ENCODE results near the gene CLPSL1.

CLPSL1 gene

GRCh38 chr6:35794536-35795452 lies 14.0 kb downstream of the CLPSL1 start:
- Histone ChIP-seq H3K27me3 (ENCODE audit: insufficient read depth, low read length) (peaks cover 12% of the 10 kb centered on the region), H3K36me3 (ENCODE audit: insufficient read depth, low read length) (no peaks in the 10 kb centered on the region), H2AFZ (ENCODE audit: low read length) (no peak overlapping the region), H3F3A (ENCODE audit: insufficient read depth, low read length) (no peaks in the 10 kb centered on the region), H3K9me2 (ENCODE audit: low read depth, low read length) (no peaks in the 10 kb centered on the region), H3K9ac (ENCODE audit: low read length) (no peak overlapping the region), H3K9me3 (ENCODE audit: low read length) (no peaks in the 10 kb centered on the region), H3K4me1 (ENCODE audit: insufficient read depth, low read length, severe bottlenecking) (no peaks in the 10 kb centered on the region), H3K4me2 (ENCODE audit: low read length) (no peak overlapping the region), H3K27ac (ENCODE audit: low read depth, low read length, poor library complexity, severe bottlenecking) (no peak overlapping the region), H4K20me1 (ENCODE audit: insufficient read depth, low read length) (no peaks in the 10 kb centered on the region), H3K79me2 (ENCODE audit: insufficient read depth, low read length) (no peaks in the 10 kb centered on the region), H3K4me3 (ENCODE audit: low read depth, low read length, poor library complexity, severe bottlenecking) (no peak overlapping the region)
- no peak for TF ChIP-seq EZH2 (IDR thresholded peaks at IDR 0.05; ENCODE audit: borderline replicate concordance, low read length)
- no peak for TF ChIP-seq CTCF (IDR thresholded peaks at IDR 0.05; ENCODE audit: low read length)

- Histone ChIP-seq H3K36me3 (ENCODE audit: insufficient read depth, low read length) (no peaks in the 10 kb centered on the region), H3K27me3 (ENCODE audit: insufficient read depth, low read length) (peaks cover 12% of the 10 kb centered on the region), H3K9me3 (ENCODE audit: low read length) (no peaks in the 10 kb centered on the region), H3K9ac (ENCODE audit: low read length) (no peak overlapping the region), H3K27ac (ENCODE audit: low read depth, low read length, poor library complexity, severe bottlenecking) (no peak overlapping the region), H4K20me1 (ENCODE audit: insufficient read depth, low read length) (no peaks in the 10 kb centered on the region), H3F3A (ENCODE audit: insufficient read depth, low read length) (no peaks in the 10 kb centered on the region), H3K9me2 (ENCODE audit: low read depth, low read length) (no peaks in the 10 kb centered on the region), H3K79me2 (ENCODE audit: insufficient read depth, low read length) (no peaks in the 10 kb centered on the region), H3K4me3 (ENCODE audit: low read depth, low read length, poor library complexity, severe bottlenecking) (no peak overlapping the region), H3K4me1 (ENCODE audit: insufficient read depth, low read length, severe bottlenecking) (no peaks in the 10 kb centered on the region), H3K4me2 (ENCODE audit: low read length) (no peak overlapping the region), H2AFZ (ENCODE audit: low read length) (no peak overlapping the region)
- TF ChIP-seq CTCF (IDR thresholded peaks at IDR 0.05; ENCODE audit: low read length) (no peak), EZH2 (IDR thresholded peaks at IDR 0.05; ENCODE audit: borderline replicate concordance, low read length) (no peak)
These were observed 14.7 kb downstream of the CLPSL1 start for GRCh38 chr6:35795453-35796071.

GRCh38 chr6:35796236-35796635 lies 15.4 kb downstream of the CLPSL1 start:
- H3K9me2 ChIP-seq (ENCODE audit: low read depth, low read length), result no peaks in the 10 kb centered on the region
- no peaks in the 10 kb centered on the region for H3K79me2 ChIP-seq (ENCODE audit: insufficient read depth, low read length)
- no peak overlapping the region for H3K9ac ChIP-seq (ENCODE audit: low read length)
- H2AFZ ChIP-seq (ENCODE audit: low read length), result no peak overlapping the region
- no peak overlapping the region for H3K4me2 ChIP-seq (ENCODE audit: low read length)
- no peaks in the 10 kb centered on the region for H3K4me1 ChIP-seq (ENCODE audit: insufficient read depth, low read length, severe bottlenecking)
- H3K27me3 ChIP-seq (ENCODE audit: insufficient read depth, low read length), result peaks cover 12% of the 10 kb centered on the region
- H3F3A ChIP-seq (ENCODE audit: insufficient read depth, low read length), result no peaks in the 10 kb centered on the region
- no peaks in the 10 kb centered on the region for H3K36me3 ChIP-seq (ENCODE audit: insufficient read depth, low read length)
- H3K4me3 ChIP-seq (ENCODE audit: low read depth, low read length, poor library complexity, severe bottlenecking), result no peak overlapping the region
- no peak overlapping the region for H3K27ac ChIP-seq (ENCODE audit: low read depth, low read length, poor library complexity, severe bottlenecking)
- TF ChIP-seq EZH2 (IDR thresholded peaks at IDR 0.05; ENCODE audit: borderline replicate concordance, low read length) (no peak), CTCF (IDR thresholded peaks at IDR 0.05; ENCODE audit: low read length) (no peak)
- no peaks in the 10 kb centered on the region for H4K20me1 ChIP-seq (ENCODE audit: insufficient read depth, low read length)
- no peaks in the 10 kb centered on the region for H3K9me3 ChIP-seq (ENCODE audit: low read length)

Measured in OCI-LY1 (cell line).